RWPE2 (cell line): ENCODE data around the gene KRTAP4-4.

Experiments used
- ATAC-seq: fragments of 200-7000 bp; cut with Tn5 transposase; 3 replicates; pipeline ENCODE4 v1.9.1; 2021; ENCODE audit warnings: low read depth
- DNase-seq: peaks from one replicate; pipeline ENCODE4 v3.0.0-alpha.2; 2020; ENCODE audit warnings: low spot score
- H3K27ac ChIP-seq: fragments of 450-650 bp; 2 replicates; pipeline ENCODE4 v1.5.1; 2017; ENCODE audit warnings: mild to moderate bottlenecking; ENCODE audit not compliant: poor library complexity, severe bottlenecking
- H3K27me3 ChIP-seq: fragments of 250-450 bp; sonication (Bioruptor Pico); 2 replicates; pipeline ENCODE4 v1.5.1; 2021; ENCODE audit warnings: mild to moderate bottlenecking, moderate library complexity; ENCODE audit not compliant: insufficient read depth, poor library complexity, severe bottlenecking
- H3K36me3 ChIP-seq: fragments of 250-450 bp; sonication (Bioruptor Pico); 2 replicates; pipeline ENCODE4 v1.5.1; 2020; ENCODE audit warnings: low read depth, mild to moderate bottlenecking, moderate library complexity
- H3K4me1 ChIP-seq: fragments of 250-450 bp; sonication (Bioruptor Pico); 2 replicates; pipeline ENCODE4 v1.5.1; 2021; ENCODE audit warnings: mild to moderate bottlenecking, moderate library complexity; ENCODE audit not compliant: insufficient read depth, poor library complexity, severe bottlenecking
- H3K4me3 ChIP-seq: fragments of 250-450 bp; sonication (Bioruptor Pico); 2 replicates; pipeline ENCODE4 v1.5.1; 2021; ENCODE audit warnings: mild to moderate bottlenecking, moderate library complexity; ENCODE audit not compliant: severe bottlenecking
- H3K9me3 ChIP-seq: fragments of 250-450 bp; sonication (Bioruptor Pico); 2 replicates; pipeline ENCODE4 v1.5.1; 2021; ENCODE audit warnings: mild to moderate bottlenecking, moderate library complexity; ENCODE audit not compliant: severe bottlenecking
- CTCF ChIP-seq: fragments of 450-650 bp; IDR thresholded peaks from one replicate; pipeline ENCODE4 v1.5.1; 2017; ENCODE audit warnings: mild to moderate bottlenecking, moderate library complexity; ENCODE audit not compliant: poor library complexity, severe bottlenecking

Gene KRTAP4-4

GRCh38 chr17:41186872-41187271 lies 26.3 kb upstream of the KRTAP4-4 start:
- H3K4me1 ChIP-seq, result no peaks in the 10 kb centered on the region
- H3K4me3 ChIP-seq, result no peak overlapping the region
- no peaks in the 10 kb centered on the region for H3K27me3 ChIP-seq
- no peak overlapping the region for H3K27ac ChIP-seq
- DNase-seq, result no peak
- no peak for TF ChIP-seq CTCF
- no peak for ATAC-seq
- no peaks in the 10 kb centered on the region for H3K9me3 ChIP-seq
- no peaks in the 10 kb centered on the region for H3K36me3 ChIP-seq

- no peak for DNase-seq
- no peak for ATAC-seq
Measured at GRCh38 chr17:41185001-41185400, 24.5 kb upstream of the KRTAP4-4 start.

GRCh38 chr17:41184480-41184961 lies 24.0 kb upstream of the KRTAP4-4 start, which contains the start of gene KRTAP4-1:
Gene KRTAP4-1 (minus strand): TSS chr17:41184911. CDS start chr17:41184854, 57 bp downstream.
- no peak for TF ChIP-seq CTCF
- Histone ChIP-seq H3K4me1 (no peaks in the 10 kb centered on the region), H3K4me3 (no peak within 1 kb of the TSS), H3K9me3 (no peaks in the 10 kb centered on the region), H3K27me3 (no peaks in the 10 kb centered on the region), H3K27ac (no peak within 1 kb of the TSS), H3K36me3 (no peaks in the 10 kb centered on the region)
- ATAC-seq, result no peak
- DNase-seq, result no peak

More at GRCh38 chr17:41185001-41185400, 24.5 kb upstream of the KRTAP4-4 start:
- no peak overlapping the region for H3K4me3 ChIP-seq
- no peaks in the 10 kb centered on the region for H3K9me3 ChIP-seq
- no peaks in the 10 kb centered on the region for H3K36me3 ChIP-seq
- TF ChIP-seq CTCF, result no peak
- no peaks in the 10 kb centered on the region for H3K4me1 ChIP-seq
- no peaks in the 10 kb centered on the region for H3K27me3 ChIP-seq
- H3K27ac ChIP-seq, result no peak overlapping the region

- H3K27ac ChIP-seq, result no peak overlapping the region
- DNase-seq (no peak), ATAC-seq (no peak)
- H3K36me3 ChIP-seq, result no peaks in the 10 kb centered on the region
- no peaks in the 10 kb centered on the region for H3K9me3 ChIP-seq
- no peaks in the 10 kb centered on the region for H3K4me1 ChIP-seq
- no peak for TF ChIP-seq CTCF
- no peak overlapping the region for H3K4me3 ChIP-seq
- H3K27me3 ChIP-seq, result no peaks in the 10 kb centered on the region
Measured at GRCh38 chr17:41178843-41179616, 18.5 kb upstream of the KRTAP4-4 start.

- no peak overlapping the region for H3K4me3 ChIP-seq
- no peaks in the 10 kb centered on the region for H3K27me3 ChIP-seq
- DNase-seq, result no peak
- H3K27ac ChIP-seq, result no peak overlapping the region
- H3K9me3 ChIP-seq, result no peaks in the 10 kb centered on the region
- no peaks in the 10 kb centered on the region for H3K36me3 ChIP-seq
- no peaks in the 10 kb centered on the region for H3K4me1 ChIP-seq
- no peak for TF ChIP-seq CTCF
- no peak for ATAC-seq
Measured at GRCh38 chr17:41178341-41178740, 17.8 kb upstream of the KRTAP4-4 start.
